MM.1S (cell line): ENCODE measurements around the gene CDH6.

Source experiments
- DNase-seq: peaks from one replicate; pipeline ENCODE4 v3.0.0-alpha.2; 2015
- H2AFZ ChIP-seq: fragments of 300-600 bp; sonication (generic); 2 replicates; pipeline ENCODE4 v1.6.0; 2016; ENCODE audit warnings: antibody characterized with exemption, low read length
- H3F3A ChIP-seq: fragments of 300-600 bp; sonication (generic); 2 replicates; pipeline ENCODE4 v1.6.1; 2016; ENCODE audit warnings: mild to moderate bottlenecking, antibody characterized with exemption, low read length, moderate library complexity, mixed read lengths; ENCODE audit not compliant: insufficient read depth
- H3K27ac ChIP-seq: fragments of 300-600 bp; sonication (generic); 2 replicates; pipeline ENCODE4 v1.5.1; 2016; ENCODE audit warnings: mild to moderate bottlenecking, low read length
- H3K27me3 ChIP-seq: fragments of 300-600 bp; sonication (generic); replicated peaks from 2 replicates; pipeline ENCODE4 v1.6.0; 2016; ENCODE audit warnings: low read length; ENCODE audit not compliant: insufficient read depth
- H3K36me3 ChIP-seq: fragments of 300-600 bp; sonication (generic); replicated peaks from 2 replicates; pipeline ENCODE4 v1.6.1; 2016; ENCODE audit warnings: mild to moderate bottlenecking, low read length, mixed read lengths; ENCODE audit not compliant: insufficient read depth
- H3K4me1 ChIP-seq: fragments of 300-600 bp; sonication (generic); 2 replicates; pipeline ENCODE4 v1.6.1; 2016; ENCODE audit warnings: low read length, mixed read lengths
- H3K4me2 ChIP-seq: fragments of 300-600 bp; sonication (generic); 2 replicates; pipeline ENCODE4 v1.6.0; 2016; ENCODE audit warnings: low read depth, low read length
- H3K4me3 ChIP-seq: fragments of 300-600 bp; sonication (generic); 2 replicates; pipeline ENCODE4 v1.5.1; 2016; ENCODE audit warnings: low read length, mixed read lengths
- H3K79me2 ChIP-seq: fragments of 300-600 bp; sonication (generic); 2 replicates; pipeline ENCODE4 v1.6.1; 2016; ENCODE audit warnings: mixed run types, low read length, mixed read lengths
- H3K9ac ChIP-seq: fragments of 300-600 bp; sonication (generic); 2 replicates; pipeline ENCODE4 v1.6.1; 2016; ENCODE audit warnings: low read length, mixed read lengths
- H3K9me2 ChIP-seq: fragments of 300-600 bp; sonication (generic); replicated peaks from 2 replicates; pipeline ENCODE4 v1.6.1; 2016; ENCODE audit warnings: mild to moderate bottlenecking, low read length, mixed read lengths; ENCODE audit not compliant: insufficient read depth
- H3K9me3 ChIP-seq: fragments of 300-600 bp; sonication (generic); replicated peaks from 2 replicates; pipeline ENCODE4 v1.6.1; 2016; ENCODE audit warnings: mild to moderate bottlenecking, low read length, mixed read lengths; ENCODE audit not compliant: insufficient read depth
- H4K20me1 ChIP-seq: fragments of 300-600 bp; sonication (generic); 2 replicates; pipeline ENCODE4 v1.6.1; 2016; ENCODE audit warnings: mild to moderate bottlenecking, low read length, moderate library complexity, mixed read lengths; ENCODE audit not compliant: insufficient read depth
- EZH2 ChIP-seq: fragments of 300-600 bp; sonication (generic); optimal IDR thresholded peaks from 2 replicates; pipeline ENCODE3; 2017; ENCODE audit warnings: low read depth, mild to moderate bottlenecking, antibody characterized with exemption, low read length, mixed read lengths
- EZH2phosphoT487 ChIP-seq: fragments of 300-600 bp; sonication (generic); IDR thresholded peaks from 2 replicates; pipeline ENCODE4 v1.6.1; 2018; ENCODE audit warnings: antibody characterized with exemption, low read length
- TF ChIP-seq, protein P1 (sequence below): fragments of 300-600 bp; sonication (generic); IDR thresholded peaks from 2 replicates; pipeline ENCODE4 v1.5.1; 2016; ENCODE audit warnings: antibody characterized with exemption, low read length, mixed read lengths

The CDH6 gene

GRCh38 chr5:31226651-31227050, 33.2 kb downstream of the CDH6 start:
- no peak for DNase-seq
- H3K9ac ChIP-seq = no peak overlapping the region
- no peaks in the 10 kb centered on the region for H3F3A ChIP-seq
- H4K20me1 ChIP-seq = no peaks in the 10 kb centered on the region
- no peaks in the 10 kb centered on the region for H3K79me2 ChIP-seq
- no peaks in the 10 kb centered on the region for H3K27me3 ChIP-seq
- no peak overlapping the region for H3K27ac ChIP-seq
- H3K36me3 ChIP-seq = no peaks in the 10 kb centered on the region
- H3K9me3 ChIP-seq = no peaks in the 10 kb centered on the region
- no peak overlapping the region for H3K4me2 ChIP-seq
- no peak overlapping the region for H3K4me3 ChIP-seq
- H3K9me2 ChIP-seq = no peaks in the 10 kb centered on the region
- H3K4me1 ChIP-seq = no peaks in the 10 kb centered on the region
- H2AFZ ChIP-seq = no peak overlapping the region
- no peak for TF ChIP-seq EZH2phosphoT487
- TF ChIP-seq EZH2 = no peak
- TF ChIP-seq, protein P1, sequence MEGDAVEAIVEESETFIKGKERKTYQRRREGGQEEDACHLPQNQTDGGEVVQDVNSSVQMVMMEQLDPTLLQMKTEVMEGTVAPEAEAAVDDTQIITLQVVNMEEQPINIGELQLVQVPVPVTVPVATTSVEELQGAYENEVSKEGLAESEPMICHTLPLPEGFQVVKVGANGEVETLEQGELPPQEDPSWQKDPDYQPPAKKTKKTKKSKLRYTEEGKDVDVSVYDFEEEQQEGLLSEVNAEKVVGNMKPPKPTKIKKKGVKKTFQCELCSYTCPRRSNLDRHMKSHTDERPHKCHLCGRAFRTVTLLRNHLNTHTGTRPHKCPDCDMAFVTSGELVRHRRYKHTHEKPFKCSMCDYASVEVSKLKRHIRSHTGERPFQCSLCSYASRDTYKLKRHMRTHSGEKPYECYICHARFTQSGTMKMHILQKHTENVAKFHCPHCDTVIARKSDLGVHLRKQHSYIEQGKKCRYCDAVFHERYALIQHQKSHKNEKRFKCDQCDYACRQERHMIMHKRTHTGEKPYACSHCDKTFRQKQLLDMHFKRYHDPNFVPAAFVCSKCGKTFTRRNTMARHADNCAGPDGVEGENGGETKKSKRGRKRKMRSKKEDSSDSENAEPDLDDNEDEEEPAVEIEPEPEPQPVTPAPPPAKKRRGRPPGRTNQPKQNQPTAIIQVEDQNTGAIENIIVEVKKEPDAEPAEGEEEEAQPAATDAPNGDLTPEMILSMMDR = no peak

GRCh38 chr5:31229266-31229665, 35.8 kb downstream of the CDH6 start:
- Histone ChIP-seq H3K79me2 (no peaks in the 10 kb centered on the region), H3F3A (no peaks in the 10 kb centered on the region), H4K20me1 (no peaks in the 10 kb centered on the region), H3K9ac (no peak overlapping the region), H3K9me3 (no peaks in the 10 kb centered on the region), H3K27me3 (no peaks in the 10 kb centered on the region), H3K4me2 (no peak overlapping the region), H2AFZ (no peak overlapping the region), H3K4me3 (no peak overlapping the region), H3K36me3 (no peaks in the 10 kb centered on the region), H3K27ac (no peak overlapping the region), H3K9me2 (no peaks in the 10 kb centered on the region), H3K4me1 (no peaks in the 10 kb centered on the region)
- DNase-seq = no peak
- TF ChIP-seq EZH2 = no peak
- TF ChIP-seq, protein P1 = no peak
- no peak for TF ChIP-seq EZH2phosphoT487

GRCh38 chr5:31231177-31231838, 37.8 kb downstream of the CDH6 start:
- H3K4me2 ChIP-seq = no peak overlapping the region
- H2AFZ ChIP-seq = no peak overlapping the region
- no peaks in the 10 kb centered on the region for H3K9me2 ChIP-seq
- H3K9me3 ChIP-seq = no peaks in the 10 kb centered on the region
- H3K9ac ChIP-seq = no peak overlapping the region
- no peaks in the 10 kb centered on the region for H3K36me3 ChIP-seq
- DNase-seq = no peak
- H3F3A ChIP-seq = no peaks in the 10 kb centered on the region
- no peaks in the 10 kb centered on the region for H3K79me2 ChIP-seq
- H4K20me1 ChIP-seq = no peaks in the 10 kb centered on the region
- H3K27me3 ChIP-seq = no peaks in the 10 kb centered on the region
- H3K4me1 ChIP-seq = no peaks in the 10 kb centered on the region
- no peak overlapping the region for H3K27ac ChIP-seq
- TF ChIP-seq EZH2phosphoT487 (no peak), EZH2 (no peak)
- TF ChIP-seq, protein P1 = no peak
- no peak overlapping the region for H3K4me3 ChIP-seq
